GM23338 (cell line): ENCODE results near the gene FLNB. TPM values are rescaled to one million over a fixed set of nuclear protein-coding genes. Genes with fewer than 3 reads are reported as not detected.

Experiments used
- ATAC-seq: fragments of 200-7000 bp; cut with Tn5 transposase; 3 replicates; pipeline ENCODE4 v1.9.1; 2020
- DNase-seq: peaks from one replicate; pipeline ENCODE4 v3.0.0-alpha.2; 2015; ENCODE audit warnings: low spot score
- H2AFZ ChIP-seq: fragments of 200-600 bp; sonication (generic); 2 replicates; pipeline ENCODE4 v1.8.0; 2016; ENCODE audit warnings: antibody characterized with exemption, mild to moderate bottlenecking, moderate library complexity
- H3F3A ChIP-seq: fragments of 200-600 bp; sonication (generic); replicated peaks from 2 replicates; pipeline ENCODE4 v1.8.0; 2017; ENCODE audit warnings: antibody characterized with exemption, mixed run types, low read depth
- H3K27ac ChIP-seq: fragments of 200-600 bp; sonication (generic); 2 replicates; pipeline ENCODE4 v1.6.1; 2016; ENCODE audit warnings: low read depth
- H3K27me3 ChIP-seq: fragments of 200-600 bp; sonication (generic); 2 replicates; pipeline ENCODE4 v1.8.0; 2016; ENCODE audit warnings: mild to moderate bottlenecking, mixed run types, moderate library complexity; ENCODE audit not compliant: insufficient read depth
- H3K36me3 ChIP-seq: fragments of 200-600 bp; sonication (generic); 2 replicates; pipeline ENCODE4 v1.8.0; 2016; ENCODE audit warnings: mild to moderate bottlenecking; ENCODE audit not compliant: insufficient read depth
- H3K4me1 ChIP-seq: fragments of 200-600 bp; sonication (generic); 2 replicates; pipeline ENCODE4 v1.8.0; 2016; ENCODE audit warnings: mild to moderate bottlenecking, moderate library complexity; ENCODE audit not compliant: insufficient read depth
- H3K4me2 ChIP-seq: fragments of 200-600 bp; sonication (generic); 2 replicates; pipeline ENCODE4 v1.7.1; 2017; ENCODE audit warnings: mixed run types
- H3K4me3 ChIP-seq: fragments of 200-600 bp; sonication (generic); 2 replicates; pipeline ENCODE4 v1.6.1; 2016; ENCODE audit warnings: mixed run types
- H3K79me2 ChIP-seq: fragments of 200-600 bp; sonication (generic); replicated peaks from 2 replicates; pipeline ENCODE4 v1.8.0; 2017; ENCODE audit warnings: mild to moderate bottlenecking; ENCODE audit not compliant: insufficient read depth
- H3K9me2 ChIP-seq: fragments of 200-600 bp; sonication (generic); 2 replicates; pipeline ENCODE4 v1.8.0; 2017; ENCODE audit not compliant: insufficient read depth
- H4K20me1 ChIP-seq: fragments of 200-600 bp; sonication (generic); replicated peaks from 2 replicates; pipeline ENCODE4 v1.8.0; 2017; ENCODE audit warnings: mild to moderate bottlenecking; ENCODE audit not compliant: insufficient read depth
- H3K27ac Mint-ChIP-seq: 2 replicates; pipeline ENCODE4 v1.8.0; 2020; ENCODE audit warnings: inconsistent platforms, mild to moderate bottlenecking, moderate library complexity, mixed read lengths
- H3K27me3 Mint-ChIP-seq: 3 replicates; pipeline ENCODE4 v1.8.0; 2022; ENCODE audit warnings: low read depth, mild to moderate bottlenecking, moderate library complexity, mixed read lengths, inconsistent platforms; ENCODE audit not compliant: insufficient read depth, poor library complexity
- H3K36me3 Mint-ChIP-seq: 3 replicates; pipeline ENCODE4 v1.8.0; 2021; ENCODE audit warnings: low read depth, mild to moderate bottlenecking, inconsistent platforms, moderate library complexity, mixed read lengths
- H3K4me1 Mint-ChIP-seq: 3 replicates; pipeline ENCODE4 v1.8.0; 2020; ENCODE audit warnings: mild to moderate bottlenecking, inconsistent platforms, mixed read lengths
- H3K4me3 Mint-ChIP-seq: 3 replicates; pipeline ENCODE4 v1.8.0; 2021; ENCODE audit warnings: moderate library complexity, mild to moderate bottlenecking, inconsistent platforms, mixed read lengths
- H3K9me3 Mint-ChIP-seq: 3 replicates; pipeline ENCODE4 v1.8.0; 2020; ENCODE audit warnings: moderate library complexity, mild to moderate bottlenecking, inconsistent platforms, mixed read lengths
- CREB1 ChIP-seq: fragments of 250-450 bp; sonication (Bioruptor Pico); IDR thresholded peaks from 2 replicates; pipeline ENCODE4 v1.5.0; 2020; ENCODE audit warnings: low read depth, mild to moderate bottlenecking, moderate library complexity
- EZH2 ChIP-seq: fragments of 200-600 bp; sonication (generic); IDR thresholded peaks from one replicate; pipeline ENCODE4 v1.8.0; 2017; ENCODE audit warnings: antibody characterized with exemption, mild to moderate bottlenecking, low read depth; ENCODE audit not compliant: unreplicated experiment
- EZH2phosphoT487 ChIP-seq: fragments of 200-600 bp; sonication (generic); IDR thresholded peaks from one replicate; pipeline ENCODE4 v1.8.1; 2018; ENCODE audit warnings: antibody characterized with exemption; ENCODE audit not compliant: unreplicated experiment
- JUNB ChIP-seq: IDR thresholded peaks from one replicate; pipeline ENCODE4 v1.6.1; 2016; ENCODE audit warnings: antibody characterized with exemption; ENCODE audit not compliant: unreplicated experiment
- NANOG ChIP-seq: IDR thresholded peaks from 2 replicates; pipeline ENCODE4 v1.6.1; 2016; ENCODE audit warnings: antibody characterized with exemption, borderline replicate concordance
- POLR2AphosphoS5 ChIP-seq: IDR thresholded peaks from 2 replicates; pipeline ENCODE4 v1.6.1; 2016; ENCODE audit warnings: antibody characterized with exemption, low read depth
- STAT1 ChIP-seq: IDR thresholded peaks from one replicate; pipeline ENCODE4 v1.6.1; 2016; ENCODE audit warnings: antibody characterized with exemption; ENCODE audit not compliant: unreplicated experiment
- ZNF114 ChIP-seq: fragments of 250-450 bp; sonication (Bioruptor Pico); IDR thresholded peaks from 2 replicates; pipeline ENCODE4 v1.5.0; 2020; ENCODE audit warnings: mild to moderate bottlenecking, moderate library complexity
- ZNF331 ChIP-seq: fragments of 250-450 bp; sonication (Bioruptor Pico); IDR thresholded peaks from 2 replicates; pipeline ENCODE4 v1.5.0; 2020; ENCODE audit warnings: low read depth, mild to moderate bottlenecking, moderate library complexity
- polyA plus RNA-seq: library from polyadenylated mRNA; unstranded; fragments of >200 nt; fragmentation: Nextera tagmentation; extraction: Ambion mirVana; gene quantifications from 2 replicates; pipeline ENCODE4 v1.2.1, GENCODE V29; 2016
- total RNA-seq: library from RNA; depleted of rRNA; stranded (reverse); fragments of >200 nt; shearing (Covaris generic); gene quantifications from 2 replicates; pipeline ENCODE4 v1.2.3, GENCODE V29; 2014
- TF ChIP-seq, protein P1 (sequence below): IDR thresholded peaks from 2 replicates; pipeline ENCODE4 v1.6.1; 2016; ENCODE audit warnings: antibody characterized with exemption
- TF ChIP-seq, protein P2 (sequence below): IDR thresholded peaks from one replicate; pipeline ENCODE4 v1.6.1; 2018; ENCODE audit warnings: antibody characterized with exemption; ENCODE audit not compliant: unreplicated experiment
- TF ChIP-seq, protein P3 (sequence below): fragments of 250-450 bp; sonication (Bioruptor Pico); IDR thresholded peaks from 2 replicates; pipeline ENCODE4 v1.5.0; 2020; ENCODE audit warnings: mild to moderate bottlenecking, moderate library complexity
- TF ChIP-seq, protein P4 (sequence below), 2 experiments: fragments of 200-600 bp in 1 of 2; sonication (generic) in 1 of 2; conservative IDR thresholded peaks; 2 replicates each; pipeline versions ENCODE4 v1.5.1 to v1.6.1; 2016 to 2017; ENCODE audit warnings: antibody characterized with exemption in 2 of 2, low read depth in 2 of 2, mild to moderate bottlenecking in 2 of 2, moderate library complexity in 1 of 2

FLNB gene
- total and polyA plus RNA-seq, 2 experiments from 2014 or later, result 39.7 to 179 TPM

DNA sequence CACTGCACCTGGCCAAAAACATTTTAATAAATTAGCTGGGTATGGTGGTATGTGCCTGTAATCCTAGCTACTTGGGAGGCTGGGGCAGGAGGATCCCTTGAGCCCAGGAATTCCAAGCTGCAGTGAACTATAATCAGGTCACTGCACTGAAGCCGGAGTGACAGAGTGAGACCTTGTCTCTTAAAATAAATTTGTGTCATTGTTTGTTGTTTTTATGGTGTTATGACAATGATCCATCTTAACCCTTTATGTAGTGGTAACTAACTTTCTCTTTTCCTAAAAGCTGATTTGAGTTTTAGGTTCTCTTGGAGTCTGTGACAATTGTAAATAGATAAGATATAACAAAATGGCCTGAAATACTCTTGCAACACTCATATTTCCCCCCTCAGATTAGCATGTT, 20.7 kb downstream of the FLNB start:
- Histone ChIP-seq H3K27ac (peak overlapping the region; percentile 60; the same call in 1 of the 2 replicates), H3F3A (peaks cover 7% of the 10 kb centered on the region; the same call in 1 of the 2 replicates), H3K79me2 (peaks cover 100% of the 10 kb centered on the region), H3K36me3 (no peaks in the 10 kb centered on the region), H4K20me1 (no peaks in the 10 kb centered on the region; the same call in 1 of the 2 replicates), H3K4me3 (no peak overlapping the region), H3K9me2 (no peaks in the 10 kb centered on the region), H2AFZ (no peak overlapping the region), H3K27me3 (no peaks in the 10 kb centered on the region), H3K4me2 (no peak overlapping the region), H3K4me1 (peaks cover 68% of the 10 kb centered on the region)
- TF ChIP-seq ZNF331 (CRISPR knock-in tag), result no peak
- TF ChIP-seq, protein P1, sequence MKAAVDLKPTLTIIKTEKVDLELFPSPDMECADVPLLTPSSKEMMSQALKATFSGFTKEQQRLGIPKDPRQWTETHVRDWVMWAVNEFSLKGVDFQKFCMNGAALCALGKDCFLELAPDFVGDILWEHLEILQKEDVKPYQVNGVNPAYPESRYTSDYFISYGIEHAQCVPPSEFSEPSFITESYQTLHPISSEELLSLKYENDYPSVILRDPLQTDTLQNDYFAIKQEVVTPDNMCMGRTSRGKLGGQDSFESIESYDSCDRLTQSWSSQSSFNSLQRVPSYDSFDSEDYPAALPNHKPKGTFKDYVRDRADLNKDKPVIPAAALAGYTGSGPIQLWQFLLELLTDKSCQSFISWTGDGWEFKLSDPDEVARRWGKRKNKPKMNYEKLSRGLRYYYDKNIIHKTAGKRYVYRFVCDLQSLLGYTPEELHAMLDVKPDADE, result no peak
- no peak for TF ChIP-seq CREB1 (CRISPR knock-in tag)
- TF ChIP-seq EZH2, result no peak
- TF ChIP-seq JUNB, result no peak
- TF ChIP-seq, protein P2, sequence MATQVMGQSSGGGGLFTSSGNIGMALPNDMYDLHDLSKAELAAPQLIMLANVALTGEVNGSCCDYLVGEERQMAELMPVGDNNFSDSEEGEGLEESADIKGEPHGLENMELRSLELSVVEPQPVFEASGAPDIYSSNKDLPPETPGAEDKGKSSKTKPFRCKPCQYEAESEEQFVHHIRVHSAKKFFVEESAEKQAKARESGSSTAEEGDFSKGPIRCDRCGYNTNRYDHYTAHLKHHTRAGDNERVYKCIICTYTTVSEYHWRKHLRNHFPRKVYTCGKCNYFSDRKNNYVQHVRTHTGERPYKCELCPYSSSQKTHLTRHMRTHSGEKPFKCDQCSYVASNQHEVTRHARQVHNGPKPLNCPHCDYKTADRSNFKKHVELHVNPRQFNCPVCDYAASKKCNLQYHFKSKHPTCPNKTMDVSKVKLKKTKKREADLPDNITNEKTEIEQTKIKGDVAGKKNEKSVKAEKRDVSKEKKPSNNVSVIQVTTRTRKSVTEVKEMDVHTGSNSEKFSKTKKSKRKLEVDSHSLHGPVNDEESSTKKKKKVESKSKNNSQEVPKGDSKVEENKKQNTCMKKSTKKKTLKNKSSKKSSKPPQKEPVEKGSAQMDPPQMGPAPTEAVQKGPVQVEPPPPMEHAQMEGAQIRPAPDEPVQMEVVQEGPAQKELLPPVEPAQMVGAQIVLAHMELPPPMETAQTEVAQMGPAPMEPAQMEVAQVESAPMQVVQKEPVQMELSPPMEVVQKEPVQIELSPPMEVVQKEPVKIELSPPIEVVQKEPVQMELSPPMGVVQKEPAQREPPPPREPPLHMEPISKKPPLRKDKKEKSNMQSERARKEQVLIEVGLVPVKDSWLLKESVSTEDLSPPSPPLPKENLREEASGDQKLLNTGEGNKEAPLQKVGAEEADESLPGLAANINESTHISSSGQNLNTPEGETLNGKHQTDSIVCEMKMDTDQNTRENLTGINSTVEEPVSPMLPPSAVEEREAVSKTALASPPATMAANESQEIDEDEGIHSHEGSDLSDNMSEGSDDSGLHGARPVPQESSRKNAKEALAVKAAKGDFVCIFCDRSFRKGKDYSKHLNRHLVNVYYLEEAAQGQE, result no peak
- TF ChIP-seq, protein P3, sequence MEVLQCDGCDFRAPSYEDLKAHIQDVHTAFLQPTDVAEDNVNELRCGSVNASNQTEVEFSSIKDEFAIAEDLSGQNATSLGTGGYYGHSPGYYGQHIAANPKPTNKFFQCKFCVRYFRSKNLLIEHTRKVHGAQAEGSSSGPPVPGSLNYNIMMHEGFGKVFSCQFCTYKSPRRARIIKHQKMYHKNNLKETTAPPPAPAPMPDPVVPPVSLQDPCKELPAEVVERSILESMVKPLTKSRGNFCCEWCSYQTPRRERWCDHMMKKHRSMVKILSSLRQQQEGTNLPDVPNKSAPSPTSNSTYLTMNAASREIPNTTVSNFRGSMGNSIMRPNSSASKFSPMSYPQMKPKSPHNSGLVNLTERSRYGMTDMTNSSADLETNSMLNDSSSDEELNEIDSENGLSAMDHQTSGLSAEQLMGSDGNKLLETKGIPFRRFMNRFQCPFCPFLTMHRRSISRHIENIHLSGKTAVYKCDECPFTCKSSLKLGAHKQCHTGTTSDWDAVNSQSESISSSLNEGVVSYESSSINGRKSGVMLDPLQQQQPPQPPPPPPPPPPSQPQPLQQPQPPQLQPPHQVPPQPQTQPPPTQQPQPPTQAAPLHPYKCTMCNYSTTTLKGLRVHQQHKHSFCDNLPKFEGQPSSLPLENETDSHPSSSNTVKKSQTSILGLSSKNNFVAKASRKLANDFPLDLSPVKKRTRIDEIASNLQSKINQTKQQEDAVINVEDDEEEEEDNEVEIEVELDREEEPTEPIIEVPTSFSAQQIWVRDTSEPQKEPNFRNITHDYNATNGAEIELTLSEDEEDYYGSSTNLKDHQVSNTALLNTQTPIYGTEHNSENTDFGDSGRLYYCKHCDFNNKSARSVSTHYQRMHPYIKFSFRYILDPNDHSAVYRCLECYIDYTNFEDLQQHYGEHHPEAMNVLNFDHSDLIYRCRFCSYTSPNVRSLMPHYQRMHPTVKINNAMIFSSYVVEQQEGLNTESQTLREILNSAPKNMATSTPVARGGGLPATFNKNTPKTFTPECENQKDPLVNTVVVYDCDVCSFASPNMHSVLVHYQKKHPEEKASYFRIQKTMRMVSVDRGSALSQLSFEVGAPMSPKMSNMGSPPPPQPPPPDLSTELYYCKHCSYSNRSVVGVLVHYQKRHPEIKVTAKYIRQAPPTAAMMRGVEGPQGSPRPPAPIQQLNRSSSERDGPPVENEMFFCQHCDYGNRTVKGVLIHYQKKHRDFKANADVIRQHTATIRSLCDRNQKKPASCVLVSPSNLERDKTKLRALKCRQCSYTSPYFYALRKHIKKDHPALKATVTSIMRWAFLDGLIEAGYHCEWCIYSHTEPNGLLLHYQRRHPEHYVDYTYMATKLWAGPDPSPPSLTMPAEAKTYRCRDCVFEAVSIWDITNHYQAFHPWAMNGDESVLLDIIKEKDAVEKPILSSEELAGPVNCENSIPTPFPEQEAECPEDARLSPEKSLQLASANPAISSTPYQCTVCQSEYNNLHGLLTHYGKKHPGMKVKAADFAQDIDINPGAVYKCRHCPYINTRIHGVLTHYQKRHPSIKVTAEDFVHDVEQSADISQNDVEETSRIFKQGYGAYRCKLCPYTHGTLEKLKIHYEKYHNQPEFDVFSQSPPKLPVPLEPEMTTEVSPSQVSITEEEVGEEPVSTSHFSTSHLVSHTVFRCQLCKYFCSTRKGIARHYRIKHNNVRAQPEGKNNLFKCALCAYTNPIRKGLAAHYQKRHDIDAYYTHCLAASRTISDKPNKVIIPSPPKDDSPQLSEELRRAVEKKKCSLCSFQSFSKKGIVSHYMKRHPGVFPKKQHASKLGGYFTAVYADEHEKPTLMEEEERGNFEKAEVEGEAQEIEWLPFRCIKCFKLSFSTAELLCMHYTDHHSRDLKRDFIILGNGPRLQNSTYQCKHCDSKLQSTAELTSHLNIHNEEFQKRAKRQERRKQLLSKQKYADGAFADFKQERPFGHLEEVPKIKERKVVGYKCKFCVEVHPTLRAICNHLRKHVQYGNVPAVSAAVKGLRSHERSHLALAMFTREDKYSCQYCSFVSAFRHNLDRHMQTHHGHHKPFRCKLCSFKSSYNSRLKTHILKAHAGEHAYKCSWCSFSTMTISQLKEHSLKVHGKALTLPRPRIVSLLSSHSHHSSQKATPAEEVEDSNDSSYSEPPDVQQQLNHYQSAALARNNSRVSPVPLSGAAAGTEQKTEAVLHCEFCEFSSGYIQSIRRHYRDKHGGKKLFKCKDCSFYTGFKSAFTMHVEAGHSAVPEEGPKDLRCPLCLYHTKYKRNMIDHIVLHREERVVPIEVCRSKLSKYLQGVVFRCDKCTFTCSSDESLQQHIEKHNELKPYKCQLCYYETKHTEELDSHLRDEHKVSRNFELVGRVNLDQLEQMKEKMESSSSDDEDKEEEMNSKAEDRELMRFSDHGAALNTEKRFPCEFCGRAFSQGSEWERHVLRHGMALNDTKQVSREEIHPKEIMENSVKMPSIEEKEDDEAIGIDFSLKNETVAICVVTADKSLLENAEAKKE, result no peak
- TF ChIP-seq NANOG, result no peak
- TF ChIP-seq, protein P4, sequence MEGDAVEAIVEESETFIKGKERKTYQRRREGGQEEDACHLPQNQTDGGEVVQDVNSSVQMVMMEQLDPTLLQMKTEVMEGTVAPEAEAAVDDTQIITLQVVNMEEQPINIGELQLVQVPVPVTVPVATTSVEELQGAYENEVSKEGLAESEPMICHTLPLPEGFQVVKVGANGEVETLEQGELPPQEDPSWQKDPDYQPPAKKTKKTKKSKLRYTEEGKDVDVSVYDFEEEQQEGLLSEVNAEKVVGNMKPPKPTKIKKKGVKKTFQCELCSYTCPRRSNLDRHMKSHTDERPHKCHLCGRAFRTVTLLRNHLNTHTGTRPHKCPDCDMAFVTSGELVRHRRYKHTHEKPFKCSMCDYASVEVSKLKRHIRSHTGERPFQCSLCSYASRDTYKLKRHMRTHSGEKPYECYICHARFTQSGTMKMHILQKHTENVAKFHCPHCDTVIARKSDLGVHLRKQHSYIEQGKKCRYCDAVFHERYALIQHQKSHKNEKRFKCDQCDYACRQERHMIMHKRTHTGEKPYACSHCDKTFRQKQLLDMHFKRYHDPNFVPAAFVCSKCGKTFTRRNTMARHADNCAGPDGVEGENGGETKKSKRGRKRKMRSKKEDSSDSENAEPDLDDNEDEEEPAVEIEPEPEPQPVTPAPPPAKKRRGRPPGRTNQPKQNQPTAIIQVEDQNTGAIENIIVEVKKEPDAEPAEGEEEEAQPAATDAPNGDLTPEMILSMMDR (conservative IDR thresholded peaks at IDR 0.05; ENCODE audit: low read depth in 2 of 2), result no peak
- TF ChIP-seq STAT1, result no peak
- no peak for TF ChIP-seq ZNF114 (CRISPR knock-in tag)
- TF ChIP-seq POLR2AphosphoS5, result no peak
- no peak for TF ChIP-seq EZH2phosphoT487
- no peaks in the 10 kb centered on the region for H3K36me3 Mint-ChIP-seq
- H3K4me1 Mint-ChIP-seq, result peaks cover 48% of the 10 kb centered on the region
- H3K9me3 Mint-ChIP-seq, result no peaks in the 10 kb centered on the region
- no peak for DNase-seq
- H3K27me3 Mint-ChIP-seq, result peaks cover 7% of the 10 kb centered on the region
- H3K4me3 Mint-ChIP-seq, result no peak overlapping the region
- H3K27ac Mint-ChIP-seq, result no peak overlapping the region; the same call in 1 of the 2 replicates
- no peak for ATAC-seq
